Caco-2 (cell line): ENCODE results near the gene VILL. TPM values are rescaled to one million over a fixed set of nuclear protein-coding genes. Genes with fewer than 3 reads are reported as not detected.

ENCODE experiments used
- BruUV-seq: library from RNA; stranded (reverse); fragments of 400-500 nt; replicated peaks from 2 replicates; lab custom pipeline; 2021; lab: Mats Ljungman, UMichigan
- CTCF ChIA-PET: fragments of 300-600 bp; sonication (Branson Sonifier 250); formaldehyde crosslinking; loops from one replicate; lab custom pipeline; 2022; ENCODE audit warnings: antibody characterized with exemption; lab: Charles Lee
- POLR2A ChIA-PET: fragments of 300-600 bp; sonication (Branson Sonifier 250); formaldehyde crosslinking; loops from one replicate; lab custom pipeline; 2022; ENCODE audit warnings: antibody characterized with exemption; lab: Charles Lee
- DNase-seq, 2 experiments: peaks; one replicate each; pipeline versions ENCODE4 v3.0.0 to v3.0.0-alpha.2; 2020 to 2022
- H3K27me3 ChIP-seq: replicated peaks from 2 replicates; pipeline ENCODE4 v1.6.0; 2011; ENCODE audit warnings: low read length; ENCODE audit not compliant: control insufficient read depth, insufficient read depth
- H3K36me3 ChIP-seq: 2 replicates; pipeline ENCODE4 v1.5.1; 2011; ENCODE audit warnings: low read length; ENCODE audit not compliant: control insufficient read depth, insufficient read depth
- H3K4me1 ChIP-seq: fragments of 250-450 bp; sonication (Bioruptor Pico); 2 replicates; pipeline ENCODE4 v1.5.1; 2020; ENCODE audit warnings: mild to moderate bottlenecking
- H3K4me3 ChIP-seq: 2 replicates; pipeline ENCODE4 v1.5.1; 2011; ENCODE audit warnings: low read depth, mild to moderate bottlenecking, control low read depth, low read length
- H3K9me3 ChIP-seq: fragments of 250-450 bp; sonication (Bioruptor Pico); 2 replicates; pipeline ENCODE4 v1.5.1; 2020; ENCODE audit warnings: mild to moderate bottlenecking, moderate library complexity
- H3K27ac Mint-ChIP-seq: one replicate; pipeline ENCODE4 v1.8.0; 2022; ENCODE audit warnings: mixed read lengths; ENCODE audit not compliant: unreplicated experiment
- H3K27me3 Mint-ChIP-seq: one replicate; pipeline ENCODE4 v1.8.0; 2022; ENCODE audit warnings: mixed read lengths; ENCODE audit not compliant: insufficient read depth, unreplicated experiment
- H3K36me3 Mint-ChIP-seq: one replicate; pipeline ENCODE4 v1.8.0; 2022; ENCODE audit warnings: mild to moderate bottlenecking, mixed read lengths; ENCODE audit not compliant: insufficient read depth, unreplicated experiment
- H3K4me1 Mint-ChIP-seq: one replicate; pipeline ENCODE4 v1.8.0; 2022; ENCODE audit warnings: low read depth, mixed read lengths; ENCODE audit not compliant: unreplicated experiment
- H3K4me3 Mint-ChIP-seq: one replicate; pipeline ENCODE4 v1.8.0; 2022; ENCODE audit warnings: mild to moderate bottlenecking, moderate library complexity, mixed read lengths; ENCODE audit not compliant: unreplicated experiment
- H3K9me3 Mint-ChIP-seq: one replicate; pipeline ENCODE4 v1.8.0; 2022; ENCODE audit warnings: mixed read lengths; ENCODE audit not compliant: unreplicated experiment
- CTCF ChIP-seq, 2 experiments: fragments of 200-600 bp in 1 of 2; IDR thresholded peaks; 1 replicate in 1 of 2; 2 replicates in 1 of 2; pipeline versions ENCODE4 v1.5.1 to v1.8.0; 2011 to 2022; ENCODE audit warnings: antibody characterized with exemption in 1 of 2, control low read depth in 1 of 2, inconsistent platforms in 1 of 2, low read depth in 1 of 2, low read length in 1 of 2, mild to moderate bottlenecking in 1 of 2, moderate library complexity in 1 of 2; ENCODE audit not compliant: insufficient read depth in 1 of 2, severe bottlenecking in 1 of 2, unreplicated experiment in 1 of 2
- intact Hi-C: fragments of 100-400 bp; cut with micrococcal nuclease; formaldehyde crosslinking; loops from one replicate; pipeline ENCODE4 v1.10.0; 2022; ENCODE audit not compliant: unreplicated experiment
- total RNA-seq: library from RNA; stranded (reverse); gene quantifications from 2 replicates; pipeline ENCODE4 v1.2.3, GENCODE V29; 2022

Gene VILL
- total RNA-seq, 1 experiment from 2014 or later: 11.7 TPM

GRCh38 chr3:38011111-38011510, 20.5 kb downstream of the VILL start:
- H3K9me3 ChIP-seq: no peaks in the 10 kb centered on the region
- DNase-seq: no peak
- no peak overlapping the region for H3K27ac Mint-ChIP-seq
- peaks cover 7% of the 10 kb centered on the region; the same call in 1 of the 2 replicates for H3K4me1 ChIP-seq
- no peaks in the 10 kb centered on the region for H3K4me1 Mint-ChIP-seq
- H3K36me3 Mint-ChIP-seq: peaks cover 7% of the 10 kb centered on the region
- H3K4me3 ChIP-seq: no peak overlapping the region
- no peak for TF ChIP-seq CTCF (IDR thresholded peaks at IDR 0.05; ENCODE audit: insufficient read depth in 1 of 2, low read depth in 1 of 2, low read length in 1 of 2, severe bottlenecking in 1 of 2, unreplicated experiment in 1 of 2)
- ChIA-PET CTCF (interaction anchor here (0.7 to 1.0 kb wide), 2 partner anchors 31 to 37 kb away, joined by 3 to 4 read pairs; no protein-coding TSS in a partner anchor), POLR2A (no interaction called here)
- no peaks in the 10 kb centered on the region for H3K27me3 ChIP-seq
- intact Hi-C loops: no loop called here
- H3K36me3 ChIP-seq: peaks cover 4% of the 10 kb centered on the region
- H3K4me3 Mint-ChIP-seq: no peak overlapping the region
- H3K9me3 Mint-ChIP-seq: no peaks in the 10 kb centered on the region
- H3K27me3 Mint-ChIP-seq: no peaks in the 10 kb centered on the region
- no TSS peak for BruUV-seq

DNA sequence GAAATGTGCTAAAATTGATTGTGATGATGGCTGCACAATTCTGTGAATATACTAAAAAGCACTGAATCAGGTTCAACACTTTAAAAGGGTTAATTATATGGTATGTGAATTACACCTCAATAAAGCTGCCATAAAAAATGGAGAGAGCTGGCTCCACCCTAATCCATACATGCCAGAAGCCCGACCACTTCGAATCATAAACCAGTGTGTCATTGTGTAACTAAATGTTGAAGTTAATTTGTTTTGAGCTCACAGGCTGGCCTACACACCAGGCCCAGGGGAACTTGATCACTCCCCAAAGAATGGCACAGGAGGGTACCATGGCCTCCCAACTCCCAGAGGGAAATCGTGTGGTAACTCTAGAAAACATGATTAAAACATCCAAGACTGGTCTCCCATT, 24.9 kb downstream of the VILL start:
- H3K27me3 Mint-ChIP-seq: no peaks in the 10 kb centered on the region

GRCh38 chr3:38015984-38016383, 25.4 kb downstream of the VILL start:
- no peaks in the 10 kb centered on the region for H3K27me3 Mint-ChIP-seq
- H3K4me1 Mint-ChIP-seq: no peaks in the 10 kb centered on the region
- no peak overlapping the region for H3K27ac Mint-ChIP-seq
- no peaks in the 10 kb centered on the region for H3K9me3 Mint-ChIP-seq
- no peaks in the 10 kb centered on the region for H3K9me3 ChIP-seq
- ChIA-PET POLR2A (no interaction called here), CTCF (no interaction called here)
- no peak overlapping the region for H3K4me3 ChIP-seq
- H3K27me3 ChIP-seq: no peaks in the 10 kb centered on the region
- intact Hi-C loops: no loop called here
- no peaks in the 10 kb centered on the region for H3K36me3 Mint-ChIP-seq
- peaks cover 5% of the 10 kb centered on the region for H3K36me3 ChIP-seq
- no TSS peak for BruUV-seq
- no peak for DNase-seq
- H3K4me3 Mint-ChIP-seq: no peak overlapping the region
- no peak for TF ChIP-seq CTCF (IDR thresholded peaks at IDR 0.05; ENCODE audit: insufficient read depth in 1 of 2, low read depth in 1 of 2, low read length in 1 of 2, severe bottlenecking in 1 of 2, unreplicated experiment in 1 of 2)
- peaks cover 7% of the 10 kb centered on the region; the same call in 1 of the 2 replicates for H3K4me1 ChIP-seq

More for the DNA sequence above, 24.9 kb downstream of the VILL start:
- Mint-ChIP-seq H3K4me3 (no peak overlapping the region), H3K9me3 (no peaks in the 10 kb centered on the region), H3K4me1 (no peaks in the 10 kb centered on the region), H3K27ac (no peak overlapping the region), H3K36me3 (no peaks in the 10 kb centered on the region)
- Histone ChIP-seq H3K36me3 (peaks cover 5% of the 10 kb centered on the region), H3K4me1 (peaks cover 7% of the 10 kb centered on the region; the same call in 1 of the 2 replicates), H3K4me3 (no peak overlapping the region), H3K9me3 (no peaks in the 10 kb centered on the region), H3K27me3 (no peaks in the 10 kb centered on the region)
- CTCF ChIA-PET: no interaction called here
- intact Hi-C loops: no loop called here
- TF ChIP-seq CTCF (IDR thresholded peaks at IDR 0.05; ENCODE audit: insufficient read depth in 1 of 2, low read depth in 1 of 2, low read length in 1 of 2, severe bottlenecking in 1 of 2, unreplicated experiment in 1 of 2): no peak
- BruUV-seq: no TSS peak
- no peak for DNase-seq
- POLR2A ChIA-PET: no interaction called here
